Tongue (tissue), 2 donors: ENCODE results near the gene ZFC3H1. TPM values are rescaled to one million over a fixed set of nuclear protein-coding genes. Genes with fewer than 3 reads are reported as not detected.

Experiments used
- DNase-seq: peaks from one replicate; pipeline ENCODE4 v3.0.0-alpha.2; 2015
- total RNA-seq: library from RNA; depleted of rRNA; stranded (reverse); fragments of >200 nt; gene quantifications from one replicate; pipeline ENCODE4 v1.2.3, GENCODE V29; 2014

The ZFC3H1 gene
- total RNA-seq, 1 donor from 2014 or later, result 66.1 TPM

DNA sequence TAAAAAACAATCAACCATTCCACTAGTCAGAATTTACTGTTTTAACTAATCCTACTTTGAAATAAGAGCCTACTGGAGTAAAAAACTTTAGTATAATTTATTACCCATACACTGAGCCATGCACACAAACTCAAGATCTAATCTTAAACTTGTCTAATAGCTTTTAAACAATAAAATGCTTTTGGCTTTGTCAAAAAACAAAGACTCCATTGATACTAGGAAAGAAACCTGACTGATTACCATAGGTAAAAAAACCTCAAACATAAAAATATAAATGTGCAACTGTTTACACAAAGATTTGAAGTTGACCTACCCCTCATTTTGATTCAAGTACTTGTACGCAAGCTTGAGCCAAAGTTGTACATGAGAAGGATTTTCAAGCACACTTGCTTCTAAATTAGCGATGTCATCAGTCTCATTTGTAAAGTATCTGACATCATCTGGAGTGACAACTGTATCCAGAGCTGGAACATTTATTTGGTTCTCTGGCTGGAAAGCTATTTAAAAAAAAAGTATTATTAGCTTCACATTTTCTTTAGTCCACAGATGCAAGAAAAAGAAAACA, 36.1 kb downstream of the ZFC3H1 start:
- DNase-seq, result no peak

- no peak for DNase-seq
These were observed 36.9 kb downstream of the ZFC3H1 start for GRCh38 chr12:71626768-71627167.

DNA sequence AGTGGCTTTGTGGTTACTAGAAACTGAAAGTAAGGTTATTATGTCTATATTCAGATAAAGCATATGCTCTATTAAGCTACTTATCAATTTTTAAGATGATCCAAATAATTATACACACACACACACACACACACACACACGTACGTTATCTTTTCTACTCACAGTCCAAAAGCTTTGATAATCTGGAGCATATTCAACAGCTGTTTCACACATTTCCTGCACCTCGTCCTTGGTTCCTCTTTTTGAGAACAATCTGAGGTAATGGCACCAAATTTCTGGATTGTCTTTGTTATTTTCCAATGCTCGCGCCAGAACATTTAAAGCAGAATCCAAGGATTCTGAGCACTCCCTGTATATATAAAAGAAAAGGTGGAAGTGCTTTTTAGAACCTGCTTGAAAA, 37.5 kb downstream of the ZFC3H1 start:
- peak; percentile 17 for DNase-seq

- no peak for DNase-seq
These were observed 38.2 kb downstream of the ZFC3H1 start for GRCh38 chr12:71625476-71625875.

DNA sequence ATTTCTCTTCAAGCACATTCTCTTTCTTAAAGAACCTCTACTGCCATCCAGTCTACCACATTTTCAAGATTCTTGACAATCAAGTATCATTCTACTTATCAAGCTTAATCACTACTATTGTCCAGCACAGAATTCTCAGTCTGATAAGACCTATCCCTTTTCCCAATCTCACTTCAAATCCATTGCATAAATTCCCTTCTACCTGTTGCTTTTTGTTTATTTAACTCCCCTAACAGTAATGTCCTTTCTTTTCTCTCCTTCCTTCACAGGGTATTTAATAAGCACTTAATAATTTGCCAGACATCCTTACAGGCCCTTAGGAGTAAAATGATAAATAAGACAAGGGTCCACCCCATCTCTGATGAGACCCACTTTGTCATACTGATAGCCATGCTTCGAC, 41.7 kb downstream of the ZFC3H1 start:
- no peak for DNase-seq

DNA sequence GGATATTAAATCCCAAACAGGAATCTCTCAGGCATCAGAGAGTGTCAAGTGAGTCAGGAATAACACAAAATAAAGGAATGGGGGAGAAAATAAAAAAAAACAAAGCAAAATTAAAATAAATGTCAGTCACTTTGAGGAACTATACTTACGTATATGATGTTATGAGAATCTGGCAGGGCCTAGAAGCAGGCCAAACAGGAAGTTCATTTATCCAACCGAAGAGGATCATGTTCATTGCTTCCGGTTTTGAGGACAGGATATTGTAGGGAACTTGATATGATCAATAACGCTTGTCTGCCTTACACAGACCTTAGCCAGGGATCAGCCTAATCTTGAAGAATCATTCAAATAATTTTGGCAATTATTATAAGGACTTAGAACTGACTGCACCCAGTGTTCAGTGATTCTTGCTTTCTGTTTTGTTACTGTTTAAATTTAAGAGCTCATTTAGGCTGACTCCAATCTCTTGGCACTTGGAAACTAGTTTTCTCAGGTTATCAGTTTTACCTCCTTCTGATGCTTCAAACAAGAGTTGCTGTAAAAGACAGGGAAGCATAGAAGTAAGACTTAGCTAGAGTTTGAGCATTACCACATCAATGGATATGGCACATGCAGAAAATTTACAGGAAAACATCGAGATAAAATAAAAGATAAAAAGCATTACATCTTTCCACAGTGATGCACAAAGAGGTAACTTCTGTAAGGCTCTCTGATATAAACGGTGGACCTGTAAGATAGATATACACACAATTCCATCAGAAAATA, 53.4 kb downstream of the ZFC3H1 start:
- DNase-seq, result no peak

DNA sequence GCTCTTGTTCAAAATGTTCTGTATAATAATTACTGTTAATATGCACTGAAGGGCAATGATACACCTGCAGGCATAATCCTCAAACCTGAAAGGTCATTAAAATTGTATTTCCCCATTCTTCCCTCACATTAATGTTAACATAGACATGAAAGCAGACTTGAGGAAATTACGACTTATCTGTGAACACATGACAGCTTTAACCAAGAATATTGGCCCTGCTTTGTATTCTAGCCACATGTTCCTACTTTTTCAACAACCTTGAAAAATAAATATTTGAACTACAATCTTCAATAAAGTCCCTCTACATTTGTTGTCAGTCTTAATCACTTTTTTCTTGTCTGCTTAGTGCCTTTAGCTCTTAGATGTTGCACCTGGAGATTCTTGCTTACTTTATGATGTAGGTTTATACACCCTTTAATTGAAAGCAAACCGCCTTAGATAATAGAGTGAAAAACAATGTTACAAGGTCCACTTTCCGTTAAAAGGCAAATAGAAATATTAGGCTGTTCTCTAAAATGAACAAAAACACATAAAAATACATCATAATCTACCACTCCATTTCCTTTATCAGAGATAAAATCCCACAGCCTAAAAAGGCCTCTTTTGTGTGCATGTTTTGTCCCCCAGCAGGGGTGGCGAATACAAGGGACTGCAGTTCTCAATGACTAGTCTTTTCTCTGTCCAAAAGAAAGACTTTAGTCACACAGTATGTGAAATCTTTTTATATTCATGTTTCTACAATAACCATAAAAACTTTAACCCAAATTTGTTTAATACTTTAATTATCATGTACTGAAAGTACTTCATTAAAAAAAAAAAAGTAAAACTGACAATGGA, 55.9 kb downstream of the ZFC3H1 start:
- no peak for DNase-seq

GRCh38 chr12:71605039-71605438, 58.6 kb downstream of the ZFC3H1 start:
- no peak for DNase-seq

GRCh38 chr12:71602761-71603577, 60.7 kb downstream of the ZFC3H1 start:
- peak; percentile 3 for DNase-seq

GRCh38 chr12:71601546-71601945, 62.1 kb downstream of the ZFC3H1 start:
- DNase-seq, result peak; percentile 14

DNA sequence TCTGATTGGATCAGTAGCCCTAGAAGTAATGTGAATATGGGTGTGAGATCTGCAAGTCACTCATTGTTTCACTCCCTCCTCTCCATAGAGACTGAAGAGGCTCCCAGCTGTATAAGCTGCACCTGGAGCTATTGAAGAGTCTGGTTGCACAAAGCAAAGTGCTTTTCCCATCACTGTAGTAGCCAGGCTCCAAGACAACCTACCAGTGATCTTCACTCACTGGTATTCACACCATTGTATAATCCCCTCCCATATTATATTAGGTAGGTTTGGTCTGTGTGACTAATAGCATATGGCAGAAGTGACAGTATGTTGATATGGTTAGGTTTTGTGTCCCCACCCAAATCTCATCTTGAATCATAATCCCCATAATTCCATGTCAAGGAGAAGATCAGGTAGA, 64.4 kb downstream of the ZFC3H1 start:
- no peak for DNase-seq

DNA sequence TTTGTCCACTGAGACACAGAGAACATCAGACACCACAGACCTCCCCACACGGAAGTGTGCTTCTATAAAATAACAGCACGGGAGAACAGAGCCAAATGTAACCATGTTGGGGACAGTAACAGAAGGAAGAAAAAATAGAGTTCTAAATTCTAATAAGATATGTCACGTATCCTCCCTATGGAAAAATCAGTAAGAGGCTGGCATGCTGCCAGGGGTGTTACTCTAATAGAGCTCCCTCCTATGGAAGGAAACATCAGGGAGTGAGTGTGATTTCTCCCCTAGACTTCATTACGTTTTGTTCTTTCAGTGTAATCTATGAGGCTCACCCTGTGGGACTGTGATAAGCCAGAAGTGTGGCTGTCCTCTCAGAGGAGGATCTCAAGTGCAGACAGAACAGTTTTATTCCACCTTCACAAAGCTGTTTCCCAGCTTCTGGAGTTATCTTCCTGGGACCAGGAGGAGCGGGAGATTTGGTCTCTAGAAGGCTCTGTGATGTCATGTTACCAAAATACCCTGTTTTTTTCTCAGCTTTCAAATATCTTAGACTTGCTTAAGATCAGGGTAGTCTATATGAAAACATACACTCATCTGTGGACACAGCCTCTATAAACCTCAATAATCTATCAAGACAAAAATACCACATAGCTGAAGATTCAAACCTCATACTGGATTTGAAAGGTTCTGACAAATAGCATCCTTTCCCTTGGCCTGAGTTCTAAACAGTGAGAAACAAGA, 69.3 kb downstream of the ZFC3H1 start:
- DNase-seq, result peak; percentile 21

- no peak for DNase-seq
These were observed 70.8 kb downstream of the ZFC3H1 start for GRCh38 chr12:71592841-71593240.

DNA sequence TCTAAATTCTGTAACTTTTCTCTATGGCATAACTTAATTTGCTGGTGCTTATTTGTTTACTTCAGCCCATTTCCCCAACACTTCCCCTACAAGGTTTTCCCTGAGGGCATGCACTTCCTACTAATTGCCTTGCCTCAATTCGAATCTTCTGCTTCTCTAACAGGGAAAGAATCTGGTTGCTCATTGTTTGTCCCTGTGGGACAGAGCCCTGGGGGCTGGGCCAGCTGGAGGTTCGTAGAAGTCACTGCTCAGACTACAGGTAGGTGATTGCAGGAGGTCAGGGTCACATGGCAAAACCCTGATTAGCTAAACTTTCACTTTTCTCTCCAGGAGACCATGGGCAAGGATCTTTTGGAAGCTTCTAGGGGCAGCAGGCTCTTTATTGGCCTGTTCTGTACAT, 72.0 kb downstream of the ZFC3H1 start:
- DNase-seq, result no peak

- peak; percentile 8 for DNase-seq
These were observed 74.2 kb downstream of the ZFC3H1 start for GRCh38 chr12:71589478-71589881.

DNA sequence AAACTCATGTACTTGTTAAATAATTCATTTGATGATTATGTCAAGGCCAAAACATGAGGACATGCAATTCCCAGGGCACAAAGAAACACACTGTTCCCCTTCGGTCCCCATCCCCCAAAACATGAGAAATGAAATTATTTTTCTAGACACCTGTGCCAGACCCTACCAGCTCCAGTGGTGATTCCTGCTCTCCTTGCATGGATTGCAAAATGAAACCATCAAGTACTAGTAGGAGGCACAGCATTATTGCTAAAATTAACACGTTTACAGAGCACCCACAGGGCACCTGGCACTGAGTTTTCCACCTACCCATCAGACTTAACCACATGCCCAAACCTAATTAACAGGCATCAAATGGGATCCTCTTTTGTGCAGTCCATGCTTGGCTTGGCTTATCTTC, 76.6 kb downstream of the ZFC3H1 start:
- DNase-seq, result no peak

DNA sequence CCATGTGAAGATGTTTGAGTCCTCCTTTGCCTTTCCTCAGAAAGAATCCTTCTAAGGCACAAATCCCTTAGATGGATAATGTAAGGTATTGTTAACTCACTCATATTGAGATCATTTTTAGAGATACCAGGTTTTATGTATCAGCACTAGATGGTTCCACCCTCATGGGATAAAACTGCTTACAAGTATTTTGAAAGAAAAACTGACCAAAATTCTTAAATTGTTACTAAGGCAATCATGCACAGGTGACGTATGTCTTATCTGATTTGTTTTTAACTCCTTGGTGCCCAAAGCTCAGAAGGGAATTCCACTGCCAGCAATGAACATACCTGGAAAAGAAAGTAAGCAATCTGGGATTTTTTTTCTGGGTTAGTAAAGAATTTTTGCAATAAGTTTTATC, 78.4 kb downstream of the ZFC3H1 start:
- DNase-seq, result no peak

DNA sequence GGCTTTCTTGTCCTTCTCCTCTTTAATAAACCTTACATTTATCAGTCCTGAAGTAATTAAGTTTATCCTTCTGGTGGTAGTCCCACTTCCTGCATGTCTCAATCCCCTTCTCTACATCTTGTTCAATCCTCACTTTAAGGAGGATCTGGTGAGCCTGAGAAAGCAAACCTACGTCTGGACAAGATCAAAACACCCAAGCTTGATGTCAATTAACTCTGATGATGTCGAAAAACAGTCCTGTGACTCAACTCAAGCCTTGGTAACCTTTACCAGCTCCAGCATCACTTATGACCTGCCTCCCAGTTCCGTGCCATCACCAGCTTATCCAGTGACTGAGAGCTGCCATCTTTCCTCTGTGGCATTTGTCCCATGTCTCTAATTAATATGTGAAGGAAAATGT, 79.3 kb downstream of the ZFC3H1 start:
- DNase-seq, result no peak

DNA sequence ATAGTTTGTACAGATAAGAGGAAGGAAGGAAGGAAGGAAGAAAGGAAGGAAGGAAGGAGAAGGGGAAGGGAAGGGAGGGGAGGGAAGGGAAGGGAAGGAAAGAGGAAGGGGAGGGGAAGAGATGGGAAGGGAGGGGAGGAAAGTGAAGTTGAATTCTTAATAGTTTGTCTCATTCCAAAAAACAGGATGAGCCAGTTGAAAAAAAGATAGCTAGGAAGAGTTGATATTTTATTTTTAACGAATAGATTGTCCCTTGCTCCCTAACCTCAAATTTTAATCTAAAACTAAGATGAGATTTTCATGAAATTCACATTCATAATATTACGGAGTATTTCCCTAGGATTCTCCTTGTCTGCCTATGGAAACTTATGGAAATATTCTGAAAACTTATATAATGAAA, 80.7 kb downstream of the ZFC3H1 start:
- DNase-seq, result no peak

DNA sequence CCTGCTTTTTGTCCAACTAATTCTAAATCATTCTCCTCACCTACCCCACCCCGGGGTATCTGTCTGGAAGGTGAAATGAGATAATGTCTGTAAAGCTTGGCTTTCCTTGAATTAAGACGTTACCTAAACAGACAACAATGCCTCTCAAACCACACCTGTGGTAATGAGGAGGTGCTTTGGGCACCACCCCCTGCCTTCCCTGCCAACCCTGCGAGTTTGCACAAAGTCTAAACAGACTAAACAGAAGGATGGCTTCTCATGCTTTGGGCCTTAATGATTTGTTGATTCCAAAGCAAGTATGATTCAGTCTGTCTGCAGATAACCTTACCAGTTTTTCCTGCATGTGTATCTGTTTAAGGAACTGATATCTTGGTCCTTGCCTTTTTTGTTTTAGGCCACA, 82.4 kb downstream of the ZFC3H1 start:
- DNase-seq, result no peak

- DNase-seq, result no peak
These were observed 84.9 kb downstream of the ZFC3H1 start for GRCh38 chr12:71578694-71579258.
